ENCODE measurements around the gene EPS15.

Gene EPS15

GRCh38 chr1:51312718-51313117 is 206.3 kb downstream of the EPS15 start:
- Histone ChIP-seq H3K36me3 (replicated peaks; ENCODE audit: insufficient read depth, low read length) (no peaks in the 10 kb centered on the region), H3K9me2 (replicated peaks; ENCODE audit: insufficient read depth, low read length) (no peaks in the 10 kb centered on the region), H4K20me1 (ENCODE audit: insufficient read depth, low read length) (no peaks in the 10 kb centered on the region), H3K9me3 (replicated peaks; ENCODE audit: insufficient read depth, low read length) (no peaks in the 10 kb centered on the region), H3F3A (ENCODE audit: insufficient read depth, low read length) (no peaks in the 10 kb centered on the region), H3K4me2 (ENCODE audit: low read depth, low read length) (no peak overlapping the region), H3K27me3 (replicated peaks; ENCODE audit: insufficient read depth, low read length) (no peaks in the 10 kb centered on the region), H3K4me3 (ENCODE audit: low read length) (no peak overlapping the region), H3K4me1 (ENCODE audit: low read length) (no peaks in the 10 kb centered on the region), H3K79me2 (ENCODE audit: low read length) (no peaks in the 10 kb centered on the region), H3K27ac (ENCODE audit: low read length) (no peak overlapping the region), H3K9ac (ENCODE audit: low read length) (no peak overlapping the region), H2AFZ (ENCODE audit: low read length) (no peak overlapping the region)
- TF ChIP-seq, protein P1, sequence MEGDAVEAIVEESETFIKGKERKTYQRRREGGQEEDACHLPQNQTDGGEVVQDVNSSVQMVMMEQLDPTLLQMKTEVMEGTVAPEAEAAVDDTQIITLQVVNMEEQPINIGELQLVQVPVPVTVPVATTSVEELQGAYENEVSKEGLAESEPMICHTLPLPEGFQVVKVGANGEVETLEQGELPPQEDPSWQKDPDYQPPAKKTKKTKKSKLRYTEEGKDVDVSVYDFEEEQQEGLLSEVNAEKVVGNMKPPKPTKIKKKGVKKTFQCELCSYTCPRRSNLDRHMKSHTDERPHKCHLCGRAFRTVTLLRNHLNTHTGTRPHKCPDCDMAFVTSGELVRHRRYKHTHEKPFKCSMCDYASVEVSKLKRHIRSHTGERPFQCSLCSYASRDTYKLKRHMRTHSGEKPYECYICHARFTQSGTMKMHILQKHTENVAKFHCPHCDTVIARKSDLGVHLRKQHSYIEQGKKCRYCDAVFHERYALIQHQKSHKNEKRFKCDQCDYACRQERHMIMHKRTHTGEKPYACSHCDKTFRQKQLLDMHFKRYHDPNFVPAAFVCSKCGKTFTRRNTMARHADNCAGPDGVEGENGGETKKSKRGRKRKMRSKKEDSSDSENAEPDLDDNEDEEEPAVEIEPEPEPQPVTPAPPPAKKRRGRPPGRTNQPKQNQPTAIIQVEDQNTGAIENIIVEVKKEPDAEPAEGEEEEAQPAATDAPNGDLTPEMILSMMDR (IDR thresholded peaks at IDR 0.05; ENCODE audit: low read length): no peak
- no peak for TF ChIP-seq EZH2 (optimal IDR thresholded peaks at IDR 0.05; ENCODE audit: low read depth, low read length)
- TF ChIP-seq EZH2phosphoT487 (IDR thresholded peaks at IDR 0.05; ENCODE audit: low read length): no peak
- no peak for DNase-seq

GRCh38 chr1:51311826-51312225 is 207.2 kb downstream of the EPS15 start:
- H3K4me1 ChIP-seq (ENCODE audit: low read length): no peaks in the 10 kb centered on the region
- no peaks in the 10 kb centered on the region for H3K9me3 ChIP-seq (replicated peaks; ENCODE audit: insufficient read depth, low read length)
- no peaks in the 10 kb centered on the region for H3K79me2 ChIP-seq (ENCODE audit: low read length)
- DNase-seq: no peak
- H3K27ac ChIP-seq (ENCODE audit: low read length): no peak overlapping the region
- no peak overlapping the region for H3K9ac ChIP-seq (ENCODE audit: low read length)
- H3K4me2 ChIP-seq (ENCODE audit: low read depth, low read length): no peak overlapping the region
- TF ChIP-seq, protein P1 (IDR thresholded peaks at IDR 0.05; ENCODE audit: low read length): no peak
- TF ChIP-seq EZH2 (optimal IDR thresholded peaks at IDR 0.05; ENCODE audit: low read depth, low read length) (no peak), EZH2phosphoT487 (IDR thresholded peaks at IDR 0.05; ENCODE audit: low read length) (no peak)
- H2AFZ ChIP-seq (ENCODE audit: low read length): no peak overlapping the region
- H3K27me3 ChIP-seq (replicated peaks; ENCODE audit: insufficient read depth, low read length): no peaks in the 10 kb centered on the region
- H4K20me1 ChIP-seq (ENCODE audit: insufficient read depth, low read length): no peaks in the 10 kb centered on the region
- no peaks in the 10 kb centered on the region for H3K36me3 ChIP-seq (replicated peaks; ENCODE audit: insufficient read depth, low read length)
- no peaks in the 10 kb centered on the region for H3K9me2 ChIP-seq (replicated peaks; ENCODE audit: insufficient read depth, low read length)
- no peak overlapping the region for H3K4me3 ChIP-seq (ENCODE audit: low read length)
- H3F3A ChIP-seq (ENCODE audit: insufficient read depth, low read length): no peaks in the 10 kb centered on the region

GRCh38 chr1:51310871-51311613 is 208.0 kb downstream of the EPS15 start:
- Histone ChIP-seq H3F3A (ENCODE audit: insufficient read depth, low read length) (no peaks in the 10 kb centered on the region), H4K20me1 (ENCODE audit: insufficient read depth, low read length) (no peaks in the 10 kb centered on the region), H2AFZ (ENCODE audit: low read length) (no peak overlapping the region), H3K9ac (ENCODE audit: low read length) (no peak overlapping the region), H3K9me3 (replicated peaks; ENCODE audit: insufficient read depth, low read length) (no peaks in the 10 kb centered on the region), H3K27me3 (replicated peaks; ENCODE audit: insufficient read depth, low read length) (no peaks in the 10 kb centered on the region), H3K4me1 (ENCODE audit: low read length) (no peaks in the 10 kb centered on the region), H3K79me2 (ENCODE audit: low read length) (no peaks in the 10 kb centered on the region), H3K4me2 (ENCODE audit: low read depth, low read length) (no peak overlapping the region), H3K9me2 (replicated peaks; ENCODE audit: insufficient read depth, low read length) (no peaks in the 10 kb centered on the region), H3K4me3 (ENCODE audit: low read length) (no peak overlapping the region), H3K36me3 (replicated peaks; ENCODE audit: insufficient read depth, low read length) (no peaks in the 10 kb centered on the region), H3K27ac (ENCODE audit: low read length) (no peak overlapping the region)
- DNase-seq: no peak
- TF ChIP-seq, protein P1 (IDR thresholded peaks at IDR 0.05; ENCODE audit: low read length): no peak
- TF ChIP-seq EZH2 (optimal IDR thresholded peaks at IDR 0.05; ENCODE audit: low read depth, low read length): no peak

All from MM.1S (cell line).